HG02884 (cell line): ENCODE data around the gene NECTIN1.

Experiments used
- ATAC-seq: cut with Tn5 transposase; IDR thresholded peaks from one replicate; pipeline ENCODE4 v1.9.1; 2021; ENCODE audit warnings: mild to moderate bottlenecking, moderate library complexity; ENCODE audit not compliant: unreplicated experiment

Gene NECTIN1

GRCh38 chr11:119624102-119624615 is 104.8 kb downstream of the NECTIN1 start:
- no peak for ATAC-seq

GRCh38 chr11:119623682-119624081 is 105.3 kb downstream of the NECTIN1 start:
- ATAC-seq = no peak

GRCh38 chr11:119622454-119623143 is 106.4 kb downstream of the NECTIN1 start:
- no peak for ATAC-seq

GRCh38 chr11:119619665-119620064 is 109.3 kb downstream of the NECTIN1 start:
- no peak for ATAC-seq

GRCh38 chr11:119618208-119618909 is 110.6 kb downstream of the NECTIN1 start:
- no peak for ATAC-seq

GRCh38 chr11:119617340-119617713 is 111.7 kb downstream of the NECTIN1 start:
- no peak for ATAC-seq

- ATAC-seq = no peak
Measured at GRCh38 chr11:119616586-119617339, 112.2 kb downstream of the NECTIN1 start.

GRCh38 chr11:119615882-119616196 is 113.2 kb downstream of the NECTIN1 start:
- no peak for ATAC-seq

- no peak for ATAC-seq
Measured at GRCh38 chr11:119615003-119615881, 113.8 kb downstream of the NECTIN1 start.

GRCh38 chr11:119614222-119615002 is 114.6 kb downstream of the NECTIN1 start:
- no peak for ATAC-seq

- ATAC-seq = no peak
Measured at GRCh38 chr11:119612814-119613213, 116.2 kb downstream of the NECTIN1 start.

GRCh38 chr11:119610836-119611426 is 118.1 kb downstream of the NECTIN1 start:
- ATAC-seq = no peak

- ATAC-seq = no peak
Measured at GRCh38 chr11:119608781-119609180, 120.2 kb downstream of the NECTIN1 start.

GRCh38 chr11:119608201-119608600 is 120.8 kb downstream of the NECTIN1 start:
- no peak for ATAC-seq

GRCh38 chr11:119607726-119608125 is 121.3 kb downstream of the NECTIN1 start:
- ATAC-seq = no peak

GRCh38 chr11:119605137-119605665 is 123.8 kb downstream of the NECTIN1 start:
- ATAC-seq = no peak

- ATAC-seq = no peak
Measured at GRCh38 chr11:119602745-119603373, 126.1 kb downstream of the NECTIN1 start.

GRCh38 chr11:119599864-119600541 is 129.0 kb downstream of the NECTIN1 start:
- no peak for ATAC-seq
